ENCODE measurements around the gene DLX3. TPM values are rescaled to one million over a fixed set of nuclear protein-coding genes. Genes with fewer than 3 reads are reported as not detected.
"Not testable (repeated sequence)": the region's sequence is repeated elsewhere in the genome, so short reads cannot be mapped to it uniquely, and the experiment has no call there.

The DLX3 gene
- not detected for total RNA-seq

DNA sequence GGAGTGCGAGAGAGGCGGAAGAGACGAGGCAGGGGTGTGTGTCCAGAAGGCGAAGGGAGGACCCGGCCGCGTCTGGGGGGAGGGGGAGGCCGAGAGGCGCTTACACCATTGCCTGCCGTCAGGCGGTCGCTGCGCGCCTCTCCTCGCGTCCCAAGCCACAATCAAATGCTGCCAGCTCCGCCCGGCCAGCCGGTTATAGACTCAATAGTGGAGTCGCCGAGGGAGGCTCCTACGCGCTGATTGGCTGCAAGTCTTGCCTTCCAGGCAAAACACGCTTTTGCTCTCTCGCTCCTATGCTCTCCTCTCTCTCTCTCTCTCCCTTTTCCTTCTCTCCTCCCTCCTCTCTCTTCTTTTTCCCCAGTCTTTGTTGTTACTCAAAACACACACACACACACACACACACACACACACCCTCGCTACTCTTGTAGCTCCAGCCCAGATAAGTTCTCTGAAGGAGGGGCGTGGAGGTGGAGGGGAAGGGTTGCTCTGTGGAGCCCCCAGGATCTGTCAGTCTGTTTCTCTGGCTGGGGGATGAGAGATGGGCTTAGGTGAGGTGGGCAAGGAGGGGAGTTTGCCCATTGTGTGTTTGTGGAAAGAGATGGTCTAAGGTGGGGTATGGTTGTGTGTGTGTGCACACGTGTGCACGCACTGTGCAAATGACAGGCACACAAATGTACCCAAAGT is at the start of gene DLX3:
Gene DLX3, minus strand, starts transcription at position 170 of the 684 bp plus-strand sequence. CDS start 226 bp downstream, outside the sequence.
- Histone ChIP-seq H3K27me3 (peaks cover 0 to 15% of the 10 kb centered on the region in 2 donors), H3K4me1 (peaks cover 45% of the 10 kb centered on the region), H3K9me3 (no peaks in the 10 kb centered on the region), H3K27ac (no peak within 1 kb of the TSS), H3K36me3 (replicated peaks in 1 of 2; ENCODE audit: insufficient read depth in 1 of 2, low read depth in 2 of 2) (no peaks in the 10 kb centered on the region), H3K4me3 (no peak within 1 kb of the TSS)
- TF ChIP-seq POLR2A (IDR thresholded peaks at IDR 0.05): peak in 2 of 3 donors; percentile 46 to 55
- TF ChIP-seq, protein P1, sequence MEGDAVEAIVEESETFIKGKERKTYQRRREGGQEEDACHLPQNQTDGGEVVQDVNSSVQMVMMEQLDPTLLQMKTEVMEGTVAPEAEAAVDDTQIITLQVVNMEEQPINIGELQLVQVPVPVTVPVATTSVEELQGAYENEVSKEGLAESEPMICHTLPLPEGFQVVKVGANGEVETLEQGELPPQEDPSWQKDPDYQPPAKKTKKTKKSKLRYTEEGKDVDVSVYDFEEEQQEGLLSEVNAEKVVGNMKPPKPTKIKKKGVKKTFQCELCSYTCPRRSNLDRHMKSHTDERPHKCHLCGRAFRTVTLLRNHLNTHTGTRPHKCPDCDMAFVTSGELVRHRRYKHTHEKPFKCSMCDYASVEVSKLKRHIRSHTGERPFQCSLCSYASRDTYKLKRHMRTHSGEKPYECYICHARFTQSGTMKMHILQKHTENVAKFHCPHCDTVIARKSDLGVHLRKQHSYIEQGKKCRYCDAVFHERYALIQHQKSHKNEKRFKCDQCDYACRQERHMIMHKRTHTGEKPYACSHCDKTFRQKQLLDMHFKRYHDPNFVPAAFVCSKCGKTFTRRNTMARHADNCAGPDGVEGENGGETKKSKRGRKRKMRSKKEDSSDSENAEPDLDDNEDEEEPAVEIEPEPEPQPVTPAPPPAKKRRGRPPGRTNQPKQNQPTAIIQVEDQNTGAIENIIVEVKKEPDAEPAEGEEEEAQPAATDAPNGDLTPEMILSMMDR (IDR thresholded peaks at IDR 0.05): no peak
- ATAC-seq: peak; percentile 56
- DNase-seq: peak; percentile 67 to 81 (median 78)
- 2 to 4% methylated on average over 27 to 28 of the region's 29 CpGs for WGBS, 2 donors
- intact Hi-C loops (cut with DNase I): loop anchor here (5.0 kb wide), 1 partner anchor 133 kb away; no protein-coding TSS in a partner anchor

DNA sequence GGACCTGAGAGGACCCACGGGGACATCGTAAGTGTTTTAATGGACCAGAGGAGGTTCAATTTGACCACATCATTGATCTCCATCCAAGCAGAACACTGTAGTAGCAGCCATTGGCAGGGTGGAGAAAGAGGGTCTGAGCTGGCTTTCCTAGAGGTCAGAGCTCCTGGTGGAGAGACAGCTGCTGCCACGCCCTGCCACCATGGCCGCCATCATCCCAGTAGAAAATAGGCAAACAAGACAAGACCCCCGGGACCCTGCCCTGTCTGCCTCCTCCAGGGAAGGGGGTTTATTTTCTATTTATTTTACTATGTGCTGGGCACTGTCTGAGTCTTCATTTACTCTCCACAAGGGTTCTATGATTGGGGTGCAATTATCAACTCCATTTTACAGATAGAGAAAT is 49.5 kb upstream of the DLX3 start:
- no peak for TF ChIP-seq POLR2A (IDR thresholded peaks at IDR 0.05)
- TF ChIP-seq, protein P1 (IDR thresholded peaks at IDR 0.05): no peak
- no peaks in the 10 kb centered on the region for H3K9me3 ChIP-seq
- no peaks in the 10 kb centered on the region for H3K36me3 ChIP-seq (replicated peaks in 1 of 2; ENCODE audit: insufficient read depth in 1 of 2, low read depth in 2 of 2)
- WGBS, 2 donors: 92 to 93% methylated on average over 5 of the region's 5 CpGs
- H3K27ac ChIP-seq: peak overlapping the region; percentile 34 to 71 (median 58)
- ATAC-seq (no peak), DNase-seq (no peak)
- intact Hi-C loops (cut with DNase I): no loop called here
- no peak overlapping the region for H3K4me3 ChIP-seq
- no peaks in the 10 kb centered on the region for H3K27me3 ChIP-seq
- peaks cover 26% of the 10 kb centered on the region for H3K4me1 ChIP-seq

DNA sequence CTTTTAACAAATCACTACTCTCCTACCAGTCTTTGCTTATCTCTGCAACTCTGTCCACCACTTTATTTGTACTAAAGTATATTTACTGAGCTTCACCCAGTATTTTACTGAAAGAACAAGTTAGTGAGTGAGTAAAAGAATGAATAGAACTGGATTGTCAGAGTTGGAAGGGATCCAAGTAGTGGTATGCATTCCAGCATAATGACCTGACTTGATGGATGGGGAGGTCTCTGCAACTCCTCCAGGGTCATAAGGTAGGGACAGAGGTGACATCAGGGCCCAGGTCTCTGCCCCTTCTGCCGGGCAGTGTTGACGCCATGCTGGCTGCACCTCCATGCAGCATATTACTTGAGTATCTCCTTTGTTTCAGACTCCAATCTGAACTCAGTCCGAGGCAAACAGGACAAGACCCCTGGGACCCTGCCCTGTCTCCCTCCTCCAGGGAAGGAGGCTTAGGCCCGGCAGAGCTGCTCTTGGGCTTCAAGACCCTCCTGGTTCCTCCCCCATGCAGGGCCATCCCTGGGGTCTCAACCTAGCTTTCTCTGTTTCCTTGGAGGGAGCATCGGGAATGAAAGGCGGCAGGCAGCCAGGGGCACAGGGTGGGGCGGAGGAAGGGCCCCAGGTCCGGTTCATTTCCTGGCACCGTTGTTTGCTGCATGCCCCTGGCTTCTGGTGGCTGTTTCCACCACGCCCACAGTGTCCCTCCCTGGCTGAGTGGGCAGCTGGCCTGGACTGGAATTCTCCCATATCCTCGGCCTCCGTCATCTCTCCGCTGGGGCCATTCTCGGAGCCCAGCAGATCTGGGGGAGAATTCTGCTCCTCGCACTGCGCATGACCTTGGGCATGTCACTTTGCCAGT is 48.5 kb upstream of the DLX3 start:
- Histone ChIP-seq H3K27me3 (no peaks in the 10 kb centered on the region), H3K4me1 (peaks cover 26% of the 10 kb centered on the region), H3K4me3 (no peak overlapping the region), H3K27ac (peak overlapping the region; percentile 34 to 71 (median 58)), H3K9me3 (no peaks in the 10 kb centered on the region), H3K36me3 (replicated peaks in 1 of 2; ENCODE audit: insufficient read depth in 1 of 2, low read depth in 2 of 2) (no peaks in the 10 kb centered on the region)
- intact Hi-C loops (cut with DNase I): no loop called here
- ATAC-seq (peak; percentile 87), DNase-seq (peak; percentile 67 to 90 (median 84))
- TF ChIP-seq, protein P1 (IDR thresholded peaks at IDR 0.05): no peak
- TF ChIP-seq POLR2A (IDR thresholded peaks at IDR 0.05): no peak
- 20 to 26% methylated on average over 9 to 15 of the region's 16 CpGs for WGBS, 2 donors

DNA sequence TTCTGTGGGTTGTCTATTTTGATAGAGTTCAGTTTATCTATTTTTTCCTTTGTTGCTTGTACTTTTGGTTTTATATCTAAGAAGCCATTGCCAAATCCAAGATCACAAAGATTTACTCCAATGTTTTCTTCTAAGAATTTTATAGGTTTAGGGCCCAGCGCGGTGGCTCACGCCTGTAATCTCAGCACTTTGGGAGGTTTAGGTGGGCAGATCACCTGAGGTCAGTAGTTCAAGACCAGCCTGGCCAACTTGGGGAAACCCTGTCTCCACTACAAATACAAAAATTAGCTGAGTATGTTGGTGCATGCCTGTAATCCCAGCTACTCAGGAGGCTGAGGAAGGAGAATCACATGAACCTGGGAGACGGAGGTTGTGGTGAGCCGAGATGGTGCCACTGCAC is 47.2 kb upstream of the DLX3 start:
- H3K4me1 ChIP-seq: peaks cover 37% of the 10 kb centered on the region
- intact Hi-C loops (cut with DNase I): no loop called here
- no peak overlapping the region for H3K27ac ChIP-seq
- WGBS, 2 donors: 96 to 98% methylated on average over 5 of the region's 5 CpGs
- H3K9me3 ChIP-seq: no peaks in the 10 kb centered on the region
- H3K4me3 ChIP-seq: no peak overlapping the region
- no peaks in the 10 kb centered on the region for H3K36me3 ChIP-seq (replicated peaks in 1 of 2; ENCODE audit: insufficient read depth in 1 of 2, low read depth in 2 of 2)
- no peaks in the 10 kb centered on the region for H3K27me3 ChIP-seq
- no peak for ATAC-seq
- no peak for DNase-seq
- TF ChIP-seq POLR2A (IDR thresholded peaks at IDR 0.05): no peak
- TF ChIP-seq, protein P1 (IDR thresholded peaks at IDR 0.05): no peak

DNA sequence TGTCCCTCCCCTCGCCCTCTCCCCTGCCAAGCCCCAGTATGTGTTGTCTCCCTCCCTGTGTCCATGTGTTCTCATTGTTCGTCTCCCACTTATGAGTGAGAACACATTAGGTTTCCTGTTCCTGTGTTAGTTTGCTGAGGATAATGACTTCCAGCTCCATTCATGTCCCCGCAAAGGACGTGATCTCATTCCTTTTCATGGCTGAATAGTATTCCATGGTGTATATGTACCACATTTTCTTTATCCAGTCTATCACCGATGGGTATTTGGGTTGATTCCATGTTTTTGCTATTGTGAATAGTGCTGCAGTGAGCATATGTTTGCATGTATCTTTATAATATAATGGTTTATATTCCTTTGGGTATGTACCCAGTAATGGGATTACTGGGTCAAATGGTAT is 45.5 kb upstream of the DLX3 start:
- peaks cover 52% of the 10 kb centered on the region for H3K4me1 ChIP-seq
- DNase-seq; ATAC-seq; H3K9me3 ChIP-seq; H3K27ac ChIP-seq; intact Hi-C loops (cut with DNase I); H3K4me3 ChIP-seq; H3K27me3 ChIP-seq; H3K36me3 ChIP-seq (replicated peaks in 1 of 2; ENCODE audit: insufficient read depth in 1 of 2, low read depth in 2 of 2): not testable (repeated sequence)
- 88 to 90% methylated on average over 5 of the region's 5 CpGs for WGBS, 2 donors

Data from body of pancreas (tissue), 4 donors.